Glomerular visceral epithelial cell (primary cell): ENCODE measurements around the gene NXPH1.
"Not testable (repeated sequence)": the region's sequence is repeated elsewhere in the genome, so short reads cannot be mapped to it uniquely, and the experiment has no call there.

ENCODE experiments used
- DNase-seq: peaks from one replicate; pipeline ENCODE4 v3.0.0-alpha.2; 2016; ENCODE audit errors: extremely low spot score

The NXPH1 gene

DNA sequence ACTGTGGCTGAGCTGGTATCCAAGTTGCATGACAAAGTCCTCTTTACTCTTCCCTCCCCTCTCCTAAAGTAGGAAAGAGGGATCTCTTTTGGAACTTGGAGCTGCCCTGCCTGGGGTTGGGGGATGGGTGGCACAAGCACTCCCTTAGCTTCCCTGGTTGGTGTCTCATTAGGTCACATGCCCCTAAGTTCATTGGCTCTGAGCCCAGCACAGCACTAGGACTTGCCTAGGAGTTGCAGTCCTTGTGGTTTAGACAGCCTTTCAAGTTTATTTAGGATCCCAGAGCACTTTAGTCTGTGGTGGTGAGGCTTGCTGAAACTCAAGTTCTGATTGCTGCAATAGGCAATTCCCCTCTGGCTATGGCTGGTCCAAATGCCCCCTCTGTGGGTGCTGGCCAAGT, 281.4 kb downstream of the NXPH1 start:
- DNase-seq, result no peak

DNA sequence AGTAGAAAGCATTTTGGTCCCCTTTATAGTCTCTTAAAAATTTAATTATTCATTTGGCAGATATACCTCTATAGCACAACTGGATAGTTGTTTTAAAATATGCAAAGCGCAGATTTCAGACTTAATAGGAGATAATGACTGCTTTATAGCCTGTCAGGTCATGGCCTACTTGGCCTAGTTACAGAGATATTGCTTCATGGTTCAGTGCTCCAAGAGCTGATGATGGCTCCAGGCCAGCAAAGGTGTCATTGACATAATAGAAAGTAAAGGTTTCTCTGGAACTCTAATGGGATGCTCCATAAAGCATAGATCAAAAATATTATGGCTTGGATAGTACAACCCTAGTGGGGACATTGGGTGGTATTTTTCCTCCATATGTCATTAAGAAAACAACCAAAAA, 285.7 kb downstream of the NXPH1 start:
- DNase-seq, result no peak

DNA sequence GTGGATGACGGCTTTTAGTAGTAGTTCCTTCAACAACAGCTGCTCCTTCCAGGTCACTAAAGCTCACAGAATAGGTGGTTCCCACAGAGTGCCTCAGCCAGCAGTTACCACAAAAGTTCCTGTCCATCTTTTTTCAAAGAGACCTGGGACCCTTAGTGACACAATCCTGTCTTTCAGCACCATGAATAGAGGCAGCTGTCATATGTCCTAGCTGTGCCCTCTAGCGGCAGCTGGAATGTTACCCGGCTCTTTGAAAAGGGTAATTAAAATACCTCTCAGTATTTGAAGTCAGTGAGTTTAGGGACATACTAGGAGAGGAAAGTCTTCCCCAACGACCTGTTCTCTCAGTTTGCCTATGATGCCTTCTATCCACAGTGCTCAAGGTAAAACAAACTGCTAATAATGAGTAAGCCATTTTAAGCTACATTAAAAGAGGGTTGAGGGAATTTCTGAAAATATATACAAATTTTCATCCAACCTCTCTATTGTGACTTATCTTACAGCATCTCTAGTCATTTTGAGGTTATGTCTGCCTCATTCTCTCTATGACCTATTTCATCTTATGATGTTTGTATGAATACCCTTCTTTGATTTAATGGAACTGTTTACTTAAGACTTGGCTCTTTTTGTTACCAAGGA, 290.8 kb downstream of the NXPH1 start:
- DNase-seq, result peak; percentile 15

DNA sequence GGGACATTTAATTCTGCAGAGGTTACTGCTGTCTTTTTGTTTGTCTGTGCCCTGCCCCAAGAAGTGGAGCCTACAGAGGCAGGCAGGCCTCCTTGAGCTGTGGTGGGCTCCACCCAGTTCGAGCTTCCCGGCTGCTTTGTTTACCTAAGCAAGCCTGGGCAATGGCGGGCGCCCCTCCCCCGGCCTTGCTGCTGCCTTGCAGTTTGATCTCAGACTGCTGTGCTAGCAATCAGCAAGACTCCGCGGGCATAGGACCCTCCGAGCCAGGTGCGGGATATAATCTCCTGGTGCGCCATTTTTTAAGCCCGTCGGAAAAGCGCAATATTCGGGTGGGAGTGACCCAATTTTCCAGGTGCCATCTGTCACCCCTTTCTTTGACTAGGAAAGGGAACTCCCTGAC, 298.3 kb downstream of the NXPH1 start:
- not testable (repeated sequence) for DNase-seq

DNA sequence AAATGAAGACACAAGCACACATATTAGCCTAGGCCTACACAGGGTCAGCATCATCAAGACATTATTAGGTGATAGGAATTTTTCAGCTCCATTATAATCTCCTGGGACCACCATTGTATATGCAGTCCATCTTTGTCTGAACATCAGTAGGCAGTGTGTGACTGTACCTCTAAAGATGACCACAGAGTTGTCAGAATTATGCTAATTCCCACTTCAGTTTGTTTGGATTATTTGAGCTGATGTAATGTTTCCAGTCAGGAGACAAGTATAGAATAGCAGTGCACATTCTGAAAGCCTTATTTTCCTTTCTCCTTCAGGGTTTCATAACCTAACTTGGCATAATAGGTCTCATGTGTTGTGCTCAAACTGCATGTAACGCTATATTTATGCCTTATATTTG, 306.4 kb downstream of the NXPH1 start:
- DNase-seq, result no peak

DNA sequence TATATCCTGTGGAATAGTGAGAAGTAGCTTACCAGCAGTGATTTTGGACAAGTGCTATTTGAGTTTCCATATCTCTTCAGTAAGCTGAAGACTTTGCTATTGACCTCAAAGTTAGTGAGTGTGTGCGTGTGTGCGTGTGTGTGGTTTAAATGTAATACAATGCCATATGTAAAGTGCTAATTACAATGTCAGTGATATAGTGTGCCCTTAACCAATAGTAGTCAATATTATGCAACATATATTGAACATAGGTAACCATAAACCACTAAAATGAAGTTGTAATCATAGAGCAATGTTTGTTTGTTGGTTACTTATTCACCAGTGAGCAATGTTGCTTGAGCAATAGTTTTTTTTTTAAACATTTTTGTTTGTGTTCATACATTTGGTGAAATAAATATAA, 309.4 kb downstream of the NXPH1 start:
- DNase-seq, result no peak

DNA sequence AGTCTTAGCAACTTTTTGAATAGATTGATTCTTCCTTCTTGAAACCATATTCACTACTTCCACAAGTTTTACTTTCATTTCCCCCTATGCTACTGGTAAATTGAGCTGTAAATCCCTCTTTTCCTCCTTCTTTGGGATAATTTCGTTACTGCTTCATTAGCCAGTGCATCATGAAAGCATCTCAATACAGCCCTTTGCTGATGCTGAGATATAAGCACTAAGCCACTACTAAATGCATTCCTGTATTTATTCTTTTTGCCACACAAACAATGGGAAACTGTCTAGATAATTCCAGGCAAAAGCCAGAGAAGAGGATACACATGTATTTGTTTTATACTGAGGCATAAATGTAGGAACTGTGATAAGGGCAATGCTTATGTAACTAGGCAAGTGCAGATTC, 313.9 kb downstream of the NXPH1 start:
- no peak for DNase-seq

DNA sequence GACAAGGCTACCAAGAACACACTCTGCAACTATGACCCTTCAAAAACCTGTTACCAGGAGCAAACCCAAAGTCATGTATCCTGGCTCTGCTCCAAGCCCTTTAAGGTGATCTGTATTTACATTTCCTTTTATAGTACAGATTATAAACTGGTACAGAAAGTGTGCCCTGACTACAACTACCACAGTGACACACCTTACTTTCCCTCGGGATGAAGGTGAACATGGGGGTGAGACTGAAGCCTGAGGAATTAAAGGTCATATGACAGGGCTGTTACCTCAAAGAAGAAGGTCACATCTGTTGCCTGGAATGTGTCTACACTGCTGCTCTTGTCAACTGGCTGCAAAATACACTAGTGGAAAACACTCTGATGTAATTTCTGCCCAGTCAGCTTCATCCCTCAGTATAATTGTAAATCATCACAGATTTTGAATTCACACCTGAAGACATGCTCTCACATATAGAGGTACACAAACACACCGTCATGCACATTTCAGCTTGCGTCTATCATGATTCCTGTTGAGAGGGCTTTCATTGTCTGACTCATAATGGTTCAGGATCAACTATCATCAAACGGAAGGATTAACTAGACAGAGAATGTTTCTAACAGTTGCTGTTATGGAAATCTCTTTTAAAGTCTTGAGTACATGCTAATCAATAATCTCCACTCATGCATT, 318.3 kb downstream of the NXPH1 start:
- no peak for DNase-seq

DNA sequence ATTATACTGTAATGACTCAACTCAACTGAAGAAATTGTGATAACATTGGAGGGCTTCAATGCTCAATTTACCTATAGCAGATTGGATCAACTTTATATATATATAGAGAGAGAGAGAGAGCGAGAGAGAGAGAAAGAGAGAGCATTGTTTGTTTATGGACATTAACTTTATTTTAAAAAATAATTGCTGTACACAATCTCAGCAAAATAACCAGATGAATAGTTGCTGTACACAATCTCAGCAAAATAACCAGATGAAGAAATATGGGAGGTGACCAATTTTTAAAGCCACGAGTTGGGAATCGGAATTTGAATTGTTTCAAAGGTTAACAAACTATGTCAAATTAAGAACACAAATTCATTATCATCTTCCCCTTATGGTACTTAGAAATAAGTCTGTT, 319.9 kb downstream of the NXPH1 start:
- DNase-seq, result no peak

DNA sequence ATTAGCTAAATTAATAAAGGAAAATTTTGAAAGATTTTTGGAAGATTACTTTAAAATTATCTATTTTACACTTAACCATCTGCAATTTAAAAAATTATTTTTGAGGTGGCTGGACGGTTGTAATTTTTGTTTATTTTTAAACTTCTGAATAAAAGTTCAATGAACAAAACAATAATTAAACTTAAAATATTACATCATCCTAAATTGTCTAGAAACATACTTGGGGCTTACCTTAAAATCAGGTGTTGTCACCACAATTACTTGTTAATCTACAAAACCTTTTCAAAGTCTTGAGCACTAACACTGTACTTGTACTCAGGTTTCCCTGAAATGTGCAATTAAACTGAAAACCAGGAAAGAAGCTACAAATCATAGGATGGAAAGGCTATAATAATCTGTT, 328.3 kb downstream of the NXPH1 start:
- DNase-seq, result no peak

DNA sequence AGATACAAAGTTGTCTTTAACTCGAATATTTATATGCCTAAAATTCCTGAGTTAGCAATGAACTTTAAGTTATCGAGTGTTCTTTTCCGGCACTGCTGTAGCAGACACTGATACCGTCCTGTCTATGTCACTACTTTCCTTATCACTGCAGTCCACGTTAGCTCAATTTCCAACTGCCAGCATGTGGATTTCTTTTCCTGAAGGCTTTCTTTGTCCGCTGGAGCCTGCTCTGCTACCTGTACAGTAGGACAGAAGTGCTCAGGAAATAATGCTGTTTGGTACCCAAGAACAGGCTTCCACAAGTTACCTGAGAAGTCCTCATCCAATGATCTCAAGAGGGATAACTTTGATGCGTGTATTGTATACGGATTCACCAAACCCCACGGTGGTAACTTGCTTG, 329.4 kb downstream of the NXPH1 start:
- no peak for DNase-seq

DNA sequence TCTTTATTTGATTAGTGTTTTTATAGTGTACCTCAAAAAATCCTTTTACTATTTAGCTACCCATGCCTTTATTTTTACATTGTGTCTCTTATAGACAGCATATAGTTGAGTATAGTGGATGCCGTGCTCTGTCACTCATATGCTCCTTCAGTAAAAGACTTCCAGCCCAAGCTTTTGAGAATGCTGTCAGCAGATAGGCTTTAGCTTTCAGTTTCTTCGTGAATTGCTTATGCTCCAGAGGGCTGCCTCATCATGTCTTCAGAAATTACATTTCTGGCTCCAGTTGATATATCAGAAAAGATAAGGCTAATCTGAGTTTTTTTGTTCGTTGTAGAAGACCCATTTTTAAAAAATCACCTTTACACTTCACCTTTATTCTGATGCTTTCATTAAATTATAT, 332.0 kb downstream of the NXPH1 start:
- DNase-seq, result no peak

DNA sequence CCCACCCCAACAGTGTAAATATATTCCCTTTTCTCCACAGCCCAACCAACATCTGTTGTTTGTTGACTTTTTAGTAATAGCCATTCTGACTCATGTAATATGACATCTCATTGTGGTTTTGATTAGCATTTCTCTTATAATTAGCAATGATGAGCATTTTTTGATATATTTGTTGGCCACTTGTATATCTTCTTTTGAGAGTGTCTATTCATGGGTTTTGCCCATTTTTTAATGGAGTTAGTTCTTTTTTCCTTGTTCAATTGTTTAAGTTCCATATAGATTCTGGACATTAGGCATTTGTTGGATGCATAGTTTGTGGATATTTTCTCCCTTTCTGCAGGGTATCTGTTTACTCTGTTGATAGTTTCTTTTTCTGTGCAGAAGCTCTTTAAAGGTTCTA, 340.1 kb downstream of the NXPH1 start:
- DNase-seq, result no peak

DNA sequence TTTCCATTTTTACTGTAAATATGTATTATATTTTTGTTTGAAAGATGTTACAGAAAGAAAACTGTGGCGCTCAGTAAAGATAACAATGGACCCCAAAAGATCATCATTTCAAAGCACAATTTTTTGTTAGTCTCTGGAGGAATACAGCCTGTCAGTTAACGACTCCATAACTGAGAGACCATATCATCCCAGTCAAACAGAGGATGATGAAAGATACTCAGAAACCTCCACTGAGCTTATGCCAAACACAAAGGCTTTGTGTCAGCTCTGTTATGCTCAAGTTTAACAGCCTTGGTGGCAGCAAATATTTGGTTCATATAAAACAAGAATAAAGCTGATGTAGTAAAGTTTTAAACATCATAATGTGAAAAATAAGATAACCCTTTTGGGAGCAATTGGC, 345.1 kb downstream of the NXPH1 start:
- DNase-seq, result no peak

DNA sequence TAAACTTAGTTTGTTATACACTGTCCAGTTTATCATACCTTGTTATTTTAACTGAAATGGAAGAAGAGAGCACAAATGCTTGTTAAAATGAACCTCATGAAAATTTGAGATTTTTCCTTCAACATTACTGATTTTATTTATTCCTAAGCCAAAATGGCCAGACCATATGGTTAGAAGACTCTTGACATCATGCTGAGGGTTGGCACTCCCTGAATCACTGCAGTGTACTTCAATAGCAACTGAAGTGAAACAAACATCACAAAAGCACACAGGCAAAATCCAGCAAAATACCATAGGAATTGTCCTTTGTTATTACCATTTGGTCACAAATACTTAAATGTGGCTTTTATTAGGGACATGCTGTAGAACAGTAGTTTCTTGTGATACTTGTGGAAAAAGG, 347.8 kb downstream of the NXPH1 start:
- no peak for DNase-seq

DNA sequence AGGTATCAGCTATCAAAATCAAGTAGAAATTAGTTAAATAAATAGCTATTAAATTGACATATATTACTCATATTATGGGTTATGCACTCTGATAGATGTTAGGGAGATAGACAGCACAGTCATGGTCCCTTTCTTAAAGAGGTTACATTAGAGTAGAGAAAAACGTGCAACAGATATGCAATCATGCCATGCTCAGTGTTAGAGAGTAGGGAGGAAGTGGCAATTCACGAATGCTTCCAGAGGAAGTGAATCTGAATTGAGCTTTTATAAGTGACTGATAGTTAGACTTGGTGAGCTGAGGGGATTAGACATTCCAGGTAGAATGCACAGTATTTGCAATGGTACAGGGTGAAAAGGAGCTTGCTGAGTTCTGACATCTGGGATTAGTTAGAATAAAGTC, 349.8 kb downstream of the NXPH1 start:
- DNase-seq, result no peak

DNA sequence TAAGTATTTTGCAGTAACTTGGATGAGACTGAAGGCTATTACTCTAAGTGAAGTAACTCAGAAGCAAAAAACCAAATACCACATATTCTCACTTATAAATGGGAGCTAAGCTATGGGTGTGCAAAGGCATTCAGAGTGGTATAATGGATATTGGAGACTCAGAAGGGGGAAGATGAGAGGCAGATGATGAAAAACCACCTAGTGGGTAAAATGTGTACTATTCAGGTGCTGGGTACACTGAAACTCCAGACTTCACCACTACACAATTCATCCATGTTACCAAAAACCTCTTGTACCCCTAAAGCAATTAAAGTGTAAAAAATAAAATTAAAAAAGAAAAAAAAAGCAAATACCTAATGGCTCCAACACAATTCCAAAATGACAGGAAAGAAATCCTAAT, 351.7 kb downstream of the NXPH1 start:
- DNase-seq, result no peak

DNA sequence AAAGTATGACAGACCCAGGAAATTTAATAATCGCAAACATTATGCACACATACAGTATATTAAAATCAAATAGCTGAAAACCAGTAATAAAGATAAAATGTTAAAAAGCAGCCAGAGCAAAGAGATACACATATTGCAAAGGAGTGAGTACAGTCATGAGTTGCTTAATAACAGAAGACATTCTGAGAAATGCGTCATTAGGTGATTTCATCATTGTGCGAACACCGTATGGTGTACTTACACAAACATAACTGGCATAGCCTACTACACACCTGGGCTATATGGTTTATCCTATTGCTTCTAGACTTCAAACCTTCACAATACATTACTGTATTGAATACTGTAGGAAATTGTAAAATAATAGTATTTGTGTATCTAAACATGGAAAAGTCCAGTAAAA, 367.6 kb downstream of the NXPH1 start:
- no peak for DNase-seq
